CD4-positive, alpha-beta T cell (primary cell): ENCODE measurements around the gene SMARCB1. TPM values are rescaled to one million over a fixed set of nuclear protein-coding genes. Genes with fewer than 3 reads are reported as not detected.

Source experiments
- ATAC-seq: fragments of 200-7000 bp; cut with Tn5 transposase; one replicate; pipeline ENCODE4 v1.10.0; 2022; ENCODE audit warnings: mild to moderate bottlenecking; ENCODE audit not compliant: poor library complexity
- CTCF ChIA-PET: fragments of 350-600 bp; sonication (Branson Sonifier 250); formaldehyde crosslinking; loops from one replicate; lab custom pipeline; 2021; ENCODE audit warnings: antibody characterized with exemption, inconsistent platforms; lab: Charles Lee
- POLR2A ChIA-PET: fragments of 350-600 bp; sonication (Branson Sonifier 250); formaldehyde crosslinking; loops from one replicate; lab custom pipeline; 2021; ENCODE audit warnings: antibody characterized with exemption, inconsistent platforms; lab: Charles Lee
- DNase-seq, 14 experiments: peaks; one replicate each; pipeline ENCODE4 v3.0.0-alpha.2; 2013 to 2020; ENCODE audit warnings: mixed read lengths in 2 of 14
- H3K27ac ChIP-seq, 2 donors: one replicate each; pipeline versions ENCODE4 v1.5.1 to v1.7.0; 2013; ENCODE audit warnings: low read length in 2 of 2, low read depth in 1 of 2, mild to moderate bottlenecking in 1 of 2
- H3K27me3 ChIP-seq, 2 experiments: 1 replicate in 1 of 2; 2 replicates in 1 of 2; pipeline versions ENCODE4 v1.6.1 to v1.7.0; 2013; ENCODE audit warnings: low read length in 2 of 2, control low read depth in 1 of 2, mild to moderate bottlenecking in 1 of 2, moderate library complexity in 1 of 2; ENCODE audit not compliant: insufficient read depth in 2 of 2, control insufficient read depth in 1 of 2
- H3K36me3 ChIP-seq: one replicate; pipeline ENCODE4 v1.6.1; 2013; ENCODE audit warnings: low read length, control low read depth; ENCODE audit not compliant: insufficient read depth
- H3K4me1 ChIP-seq: one replicate; pipeline ENCODE4 v1.6.1; 2013; ENCODE audit warnings: low read length, control low read depth; ENCODE audit not compliant: insufficient read depth
- H3K4me3 ChIP-seq: one replicate; pipeline ENCODE4 v1.5.1; 2013; ENCODE audit warnings: mild to moderate bottlenecking, low read length, moderate library complexity
- H3K9me3 ChIP-seq, 2 experiments: 1 replicate in 1 of 2; 2 replicates in 1 of 2; pipeline versions ENCODE4 v1.6.1 to v1.7.0; 2013; ENCODE audit warnings: low read length in 2 of 2, mild to moderate bottlenecking in 2 of 2, control low read depth in 1 of 2, moderate library complexity in 1 of 2; ENCODE audit not compliant: control insufficient read depth in 1 of 2, insufficient read depth in 1 of 2
- H3K27ac Mint-ChIP-seq: one replicate; pipeline ENCODE4 v1.8.0; 2020; ENCODE audit warnings: mixed read lengths
- H3K27me3 Mint-ChIP-seq: one replicate; pipeline ENCODE4 v1.8.0; 2021; ENCODE audit warnings: mixed read lengths
- H3K36me3 Mint-ChIP-seq: one replicate; pipeline ENCODE4 v1.8.0; 2021; ENCODE audit warnings: low read depth, mixed read lengths
- H3K4me1 Mint-ChIP-seq: one replicate; pipeline ENCODE4 v1.8.0; 2021; ENCODE audit warnings: low read depth, mixed read lengths
- H3K4me3 Mint-ChIP-seq: one replicate; pipeline ENCODE4 v1.8.0; 2020; ENCODE audit warnings: mild to moderate bottlenecking, mixed read lengths
- H3K9me3 Mint-ChIP-seq: one replicate; pipeline ENCODE4 v1.8.0; 2020; ENCODE audit warnings: mixed read lengths
- CTCF ChIP-seq: fragments of 200-600 bp; IDR thresholded peaks from one replicate; pipeline ENCODE4 v1.8.0; 2022; ENCODE audit warnings: antibody characterized with exemption, mild to moderate bottlenecking
- intact Hi-C, 2 experiments: fragments of 100-400 bp; cut with DNase I in 1 of 2; cut with micrococcal nuclease in 1 of 2; formaldehyde crosslinking; loops; one replicate each; pipeline versions ENCODE4 v1.15.1 to v1.9.0; 2023 to 2025; cut with DNase I, micrococcal nuclease
- total RNA-seq, 174 experiments: library from RNA in 2 of 174; stranded (reverse) in 2 of 174; gene quantifications; one replicate each; pipeline ENCODE4 v1.2.3 and lab custom pipeline; 2021 to 2026

Gene SMARCB1
- total RNA-seq, 2 experiments from 2014 or later, result 40.3 to 41.7 TPM

GRCh38 chr22:23777776-23778576 lies 8.8 kb upstream of the SMARCB1 start:
- no peaks in the 10 kb centered on the region for H3K9me3 ChIP-seq
- intact Hi-C loops, result no loop called here
- DNase-seq, result no peak
- no peak for ATAC-seq
- H3K36me3 ChIP-seq, result no peaks in the 10 kb centered on the region
- POLR2A ChIA-PET, result interaction anchor here (1.0 to 1.2 kb wide), 2 partner anchors 9 to 117 kb away, joined by 3 to 4 read pairs; partner anchors contain the start of gene SMARCB1
- H3K27ac ChIP-seq, result no peak overlapping the region
- H3K4me3 Mint-ChIP-seq, result no peak overlapping the region
- peaks cover 7% of the 10 kb centered on the region for H3K4me1 Mint-ChIP-seq
- CTCF ChIA-PET, result no interaction called here
- H3K27me3 Mint-ChIP-seq, result no peaks in the 10 kb centered on the region
- H3K4me1 ChIP-seq, result peaks cover 7% of the 10 kb centered on the region
- TF ChIP-seq CTCF, result no peak
- no peaks in the 10 kb centered on the region for H3K9me3 Mint-ChIP-seq
- H3K27me3 ChIP-seq, result no peaks in the 10 kb centered on the region
- no peak overlapping the region for H3K4me3 ChIP-seq
- no peak overlapping the region for H3K27ac Mint-ChIP-seq
- H3K36me3 Mint-ChIP-seq, result no peaks in the 10 kb centered on the region

- Mint-ChIP-seq H3K4me1 (peaks cover 1% of the 10 kb centered on the region), H3K36me3 (no peaks in the 10 kb centered on the region), H3K27me3 (no peaks in the 10 kb centered on the region), H3K9me3 (no peaks in the 10 kb centered on the region), H3K4me3 (no peak overlapping the region), H3K27ac (no peak overlapping the region)
- peaks cover 1% of the 10 kb centered on the region for H3K4me1 ChIP-seq
- ATAC-seq (no peak), DNase-seq (no peak)
- ChIA-PET CTCF (no interaction called here), POLR2A (interaction anchor here (1.2 kb wide), 1 partner anchor 8 kb away, joined by 4 read pairs; the partner anchor contains the start of gene SMARCB1)
- no peak overlapping the region for H3K27ac ChIP-seq
- H3K9me3 ChIP-seq, result no peaks in the 10 kb centered on the region
- no peak overlapping the region for H3K4me3 ChIP-seq
- H3K27me3 ChIP-seq, result no peaks in the 10 kb centered on the region
- no peaks in the 10 kb centered on the region for H3K36me3 ChIP-seq
- intact Hi-C loops, result no loop called here
- TF ChIP-seq CTCF, result no peak
These were observed 8.2 kb upstream of the SMARCB1 start for GRCh38 chr22:23778577-23778900.

GRCh38 chr22:23779083-23779482 lies 7.7 kb upstream of the SMARCB1 start:
- Histone ChIP-seq H3K4me3 (no peak overlapping the region), H3K27ac (no peak overlapping the region), H3K9me3 (no peaks in the 10 kb centered on the region), H3K36me3 (no peaks in the 10 kb centered on the region), H3K4me1 (peaks cover 2% of the 10 kb centered on the region), H3K27me3 (no peaks in the 10 kb centered on the region)
- TF ChIP-seq CTCF, result no peak
- Mint-ChIP-seq H3K4me1 (peaks cover under 1% of the 10 kb centered on the region), H3K27me3 (no peaks in the 10 kb centered on the region), H3K36me3 (no peaks in the 10 kb centered on the region), H3K4me3 (no peak overlapping the region), H3K27ac (no peak overlapping the region), H3K9me3 (no peaks in the 10 kb centered on the region)
- intact Hi-C loops, result no loop called here
- ATAC-seq, result no peak
- ChIA-PET CTCF (no interaction called here), POLR2A (no interaction called here)
- no peak for DNase-seq
